ENCODE results near the gene LCN10. TPM values are rescaled to one million over a fixed set of nuclear protein-coding genes. Genes with fewer than 3 reads are reported as not detected.

Gene LCN10
- not detected in 2 replicates for total RNA-seq

GRCh38 chr9:136742591-136743391 is at the start of gene LCN10:
TSS of gene LCN10 (minus strand) at chr9:136742940. CDS start at chr9:136742903, 37 bp downstream.

DNA sequence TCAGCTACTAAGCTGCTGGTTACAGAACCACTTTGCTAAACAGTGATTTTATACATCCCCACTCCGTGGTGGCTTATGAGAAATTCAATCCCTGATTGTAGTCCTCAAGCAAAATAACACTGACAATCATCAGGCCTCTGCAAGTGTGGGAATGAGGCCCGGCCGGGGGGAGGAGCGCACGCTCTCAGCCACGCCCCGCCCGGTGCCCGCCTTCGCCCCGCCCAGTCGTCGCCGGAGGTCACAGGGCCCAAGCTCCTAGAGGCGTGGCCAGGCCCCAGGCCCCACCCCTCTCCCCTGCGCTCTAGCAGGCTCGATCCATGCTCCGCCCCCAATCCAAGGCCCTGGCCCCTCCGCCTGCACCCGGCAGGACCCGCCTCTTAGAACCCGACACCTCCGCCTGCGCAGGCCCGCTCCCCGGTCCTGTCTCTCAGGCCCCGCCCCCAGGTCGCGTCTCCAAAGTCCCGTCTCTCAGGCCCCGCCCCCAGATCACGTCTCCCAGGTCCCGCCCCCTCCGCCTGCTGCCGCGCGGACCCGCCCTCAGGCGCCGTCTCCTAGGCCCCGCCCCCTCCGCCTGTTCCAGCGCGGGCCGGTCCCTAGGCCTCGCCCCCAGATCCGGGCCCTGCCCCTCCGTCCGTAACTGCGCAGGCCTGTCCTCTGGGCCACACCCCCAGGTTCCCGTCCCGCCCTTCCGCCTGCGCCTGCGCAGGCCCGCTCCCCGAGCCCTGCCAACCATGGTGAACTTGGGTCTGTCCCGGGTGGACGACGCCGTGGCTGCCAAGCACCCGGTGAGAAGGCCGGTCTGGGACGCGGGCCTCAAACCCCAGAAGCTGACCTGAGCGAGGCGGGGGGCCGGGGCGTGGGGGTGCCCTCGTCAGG is 48.1 kb upstream of the LCN10 start, which contains the start of gene TMEM141:
TSS of gene TMEM141 (plus strand) at position 705 of the 876 bp plus-strand sequence. CDS start at position 732, 27 bp downstream.

GRCh38 chr9:136764301-136764891 is 21.7 kb upstream of the LCN10 start, which contains the start of gene LCN15:
TSS of gene LCN15 (minus strand) at chr9:136764518. CDS start at chr9:136764488, 30 bp downstream.

DNA sequence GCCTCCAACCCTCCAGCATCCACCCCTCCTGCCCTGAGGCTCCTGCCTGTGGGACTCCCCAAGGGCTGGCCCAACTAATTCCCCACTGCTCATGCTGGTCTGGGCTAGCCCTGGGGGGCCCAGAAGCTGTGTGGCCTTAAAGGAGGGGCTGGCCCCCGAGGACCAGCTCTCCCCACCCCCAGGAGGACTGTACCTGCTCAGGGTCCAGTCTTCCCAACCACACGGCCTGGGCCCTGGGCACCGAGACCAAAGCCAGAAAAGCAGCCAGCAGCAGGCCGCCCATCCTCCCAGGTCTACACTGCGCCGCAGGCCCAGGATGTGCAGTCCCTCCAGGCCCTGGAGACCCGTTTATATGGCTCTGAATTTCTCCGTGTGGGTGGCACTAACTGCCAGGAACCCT is 5.5 kb upstream of the LCN10 start, which contains the start of gene LCN6:
TSS of gene LCN6 (minus strand) at position 325 of the 400 bp plus-strand sequence. CDS start at position 283, 42 bp downstream.

GRCh38 chr9:136711751-136712689 is 30.7 kb downstream of the LCN10 start, which contains the start of gene DIPK1B:
TSS of gene DIPK1B (plus strand) at chr9:136712572. CDS start at chr9:136712666, 94 bp downstream.

Other genes with a start within 250 kb of the LCN10 start
- gene NOTCH1, start 196.9 kb downstream of the LCN10 start, total RNA-seq: 13.5 and 17.4 TPM in 2 replicates
- gene EGFL7, start 80.0 kb downstream of the LCN10 start, total RNA-seq: 10.5 and 15.6 TPM in 2 replicates
- 42.0 and 46.8 TPM in 2 replicates for gene AGPAT2, start 55.5 kb downstream of the LCN10 start, total RNA-seq
- 1.00 and 1.0 TPM in 2 replicates for gene DIPK1B, start 30.4 kb downstream of the LCN10 start, total RNA-seq
- not detected in 2 replicates for gene LCN6, start 5.6 kb upstream of the LCN10 start, total RNA-seq
- not detected in 2 replicates for gene LCN8, start 15.3 kb upstream of the LCN10 start, total RNA-seq
- not detected in 2 replicates for gene LCN15, start 21.6 kb upstream of the LCN10 start, total RNA-seq
- 57.2 and 57.3 TPM in 2 replicates for gene TMEM141, start 48.4 kb upstream of the LCN10 start, total RNA-seq
- 0.28 and 0.46 TPM in 2 replicates for gene CCDC183, start 53.4 kb upstream of the LCN10 start, total RNA-seq
- gene RABL6, start 65.0 kb upstream of the LCN10 start, total RNA-seq: 55.6 and 61.1 TPM in 2 replicates
- 1.00 and 1.4 TPM in 2 replicates for gene AJM1, start 99.5 kb upstream of the LCN10 start, total RNA-seq
- 203 and 206 TPM in 2 replicates for gene PHPT1, start 106.5 kb upstream of the LCN10 start, total RNA-seq
- 0.85 and 2.2 TPM in 2 replicates for gene MAMDC4, start 109.4 kb upstream of the LCN10 start, total RNA-seq
- 452 and 470 TPM in 2 replicates for gene EDF1, start 123.4 kb upstream of the LCN10 start, total RNA-seq
- gene TRAF2, start 143.6 kb upstream of the LCN10 start, total RNA-seq: 4.0 and 6.3 TPM in 2 replicates
- gene FBXW5, start 201.8 kb upstream of the LCN10 start, total RNA-seq: 116 and 152 TPM in 2 replicates
- gene C8G, start 202.3 kb upstream of the LCN10 start, total RNA-seq: 0.14 TPM in 1 of 2 replicates, not detected in the other
- 0.28 TPM in 1 of 2 replicates, not detected in the other for gene LCN12, start 209.3 kb upstream of the LCN10 start, total RNA-seq
- 2.3 and 14.1 TPM in 2 replicates for gene PTGDS, start 234.6 kb upstream of the LCN10 start, total RNA-seq
- 0.57 and 3.4 TPM in 2 replicates for gene LCNL1, start 240.1 kb upstream of the LCN10 start, total RNA-seq
- gene PAXX, start 249.5 kb upstream of the LCN10 start, total RNA-seq: 6.6 and 7.5 TPM in 2 replicates